Measurements from ENCODE around the gene KDM5C.

GRCh38 chrX:53261355-53261972 is 36.5 kb upstream of the KDM5C start:
- TF ChIP-seq, protein P1, sequence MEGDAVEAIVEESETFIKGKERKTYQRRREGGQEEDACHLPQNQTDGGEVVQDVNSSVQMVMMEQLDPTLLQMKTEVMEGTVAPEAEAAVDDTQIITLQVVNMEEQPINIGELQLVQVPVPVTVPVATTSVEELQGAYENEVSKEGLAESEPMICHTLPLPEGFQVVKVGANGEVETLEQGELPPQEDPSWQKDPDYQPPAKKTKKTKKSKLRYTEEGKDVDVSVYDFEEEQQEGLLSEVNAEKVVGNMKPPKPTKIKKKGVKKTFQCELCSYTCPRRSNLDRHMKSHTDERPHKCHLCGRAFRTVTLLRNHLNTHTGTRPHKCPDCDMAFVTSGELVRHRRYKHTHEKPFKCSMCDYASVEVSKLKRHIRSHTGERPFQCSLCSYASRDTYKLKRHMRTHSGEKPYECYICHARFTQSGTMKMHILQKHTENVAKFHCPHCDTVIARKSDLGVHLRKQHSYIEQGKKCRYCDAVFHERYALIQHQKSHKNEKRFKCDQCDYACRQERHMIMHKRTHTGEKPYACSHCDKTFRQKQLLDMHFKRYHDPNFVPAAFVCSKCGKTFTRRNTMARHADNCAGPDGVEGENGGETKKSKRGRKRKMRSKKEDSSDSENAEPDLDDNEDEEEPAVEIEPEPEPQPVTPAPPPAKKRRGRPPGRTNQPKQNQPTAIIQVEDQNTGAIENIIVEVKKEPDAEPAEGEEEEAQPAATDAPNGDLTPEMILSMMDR (IDR thresholded peaks at IDR 0.05 in 8 of 11, conservative IDR thresholded peaks at IDR 0.05 in 3 of 11): no peak
- no peak for TF ChIP-seq POLR2AphosphoS5 (IDR thresholded peaks at IDR 0.05)
- no peak for TF ChIP-seq POLR2A (IDR thresholded peaks at IDR 0.05)

Data from spleen (tissue), 7 donors.